T-helper 17 cell (primary cell): ENCODE data around the gene ZNF878. TPM values are rescaled to one million over a fixed set of nuclear protein-coding genes. Genes with fewer than 3 reads are reported as not detected.
"Not testable (repeated sequence)": the region's sequence is repeated elsewhere in the genome, so short reads cannot be mapped to it uniquely, and the experiment has no call there.

Source experiments
- ATAC-seq: fragments of 150-1000 bp; cut with Tn5 transposase; 2 replicates; pipeline ENCODE4 v1.10.0; 2021; ENCODE audit warnings: mild to moderate bottlenecking, moderate library complexity
- DNase-seq, 3 donors: peaks; one replicate each; pipeline versions ENCODE4 v3.0.0 to v3.0.0-alpha.2; 2020 to 2021
- H3K9me3 ChIP-seq: one replicate; pipeline ENCODE4 v1.7.0; 2013; ENCODE audit warnings: low read length, mild to moderate bottlenecking; ENCODE audit not compliant: control insufficient read depth, poor library complexity, severe bottlenecking
- H3K27ac Mint-ChIP-seq: one replicate; pipeline ENCODE4 v1.8.0; 2022; ENCODE audit warnings: mild to moderate bottlenecking, moderate library complexity, mixed read lengths
- H3K27me3 Mint-ChIP-seq: one replicate; pipeline ENCODE4 v1.8.0; 2022; ENCODE audit warnings: mixed read lengths
- H3K36me3 Mint-ChIP-seq: one replicate; pipeline ENCODE4 v1.8.0; 2022; ENCODE audit warnings: low read depth, mixed read lengths
- H3K4me1 Mint-ChIP-seq: one replicate; pipeline ENCODE4 v1.8.0; 2022; ENCODE audit warnings: mild to moderate bottlenecking, mixed read lengths
- H3K4me3 Mint-ChIP-seq: one replicate; pipeline ENCODE4 v1.8.0; 2022; ENCODE audit warnings: mild to moderate bottlenecking, moderate library complexity, mixed read lengths
- total RNA-seq, 4 donors: library from RNA in 2 of 4; stranded (reverse) in 2 of 4; gene quantifications; one replicate each; pipeline ENCODE4 v1.2.3 and lab custom pipeline; 2022 to 2026

The ZNF878 gene
- total RNA-seq (not detected), total RNA-seq (lab: John Stamatoyannopoulos, UW) (0 reads per million in 2 donors)

DNA sequence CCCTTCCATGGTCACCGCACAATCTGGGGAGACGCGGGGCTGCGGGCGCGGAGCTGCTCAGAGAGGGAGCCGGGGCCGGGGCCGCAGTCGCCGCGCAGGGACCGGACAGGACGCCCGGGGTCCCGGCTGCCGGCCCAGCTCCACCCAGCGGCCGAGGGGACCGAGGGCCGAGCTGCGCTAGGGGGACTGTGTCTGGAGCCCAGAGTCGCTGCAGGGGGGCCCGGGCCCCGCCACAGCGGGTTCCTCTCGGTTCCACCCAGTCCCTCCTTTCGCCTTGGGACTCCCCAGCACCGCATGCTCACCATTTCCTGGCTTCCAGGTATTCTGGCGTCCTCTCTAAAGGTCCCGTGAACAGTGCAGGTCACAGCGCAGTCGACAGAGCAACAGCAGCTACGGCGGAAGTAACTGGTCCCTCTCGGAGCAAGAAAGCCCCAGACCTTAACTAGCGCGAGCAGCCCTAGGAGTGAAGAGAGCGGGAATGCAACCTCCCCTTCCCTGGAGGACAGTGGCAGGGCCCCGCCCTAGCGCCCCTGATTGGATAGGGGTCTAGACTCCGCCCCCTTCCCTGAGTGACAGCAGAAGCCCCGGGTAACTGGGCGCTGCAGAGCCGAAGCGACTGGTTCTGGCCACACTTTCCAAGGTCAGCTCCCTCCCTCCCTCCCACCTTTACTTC lies at the start of gene ZNF878:
Gene ZNF878 (minus strand): TSS at position 465 of the 673 bp plus-strand sequence. CDS start 160 bp downstream, at position 305.
- Mint-ChIP-seq H3K4me3 (peak within 1 kb of the TSS; percentile 86), H3K27me3 (peaks cover 28% of the 10 kb centered on the region), H3K4me1 (peaks cover 13% of the 10 kb centered on the region), H3K36me3 (peaks cover 2% of the 10 kb centered on the region), H3K27ac (peak within 1 kb of the TSS; percentile 37)
- no peaks in the 10 kb centered on the region for H3K9me3 ChIP-seq
- DNase-seq = peak in 2 of 3 donors; percentile 5 to 11
- ATAC-seq = peak; percentile 84

GRCh38 chr19:12098040-12098439 lies 45.3 kb upstream of the ZNF878 start:
- Mint-ChIP-seq H3K4me1 (peaks cover 2% of the 10 kb centered on the region), H3K27ac (no peak overlapping the region), H3K27me3 (peaks cover 4% of the 10 kb centered on the region), H3K36me3 (peaks cover 2% of the 10 kb centered on the region), H3K4me3 (no peak overlapping the region)
- ATAC-seq = no peak
- no peaks in the 10 kb centered on the region for H3K9me3 ChIP-seq
- DNase-seq = no peak

DNA sequence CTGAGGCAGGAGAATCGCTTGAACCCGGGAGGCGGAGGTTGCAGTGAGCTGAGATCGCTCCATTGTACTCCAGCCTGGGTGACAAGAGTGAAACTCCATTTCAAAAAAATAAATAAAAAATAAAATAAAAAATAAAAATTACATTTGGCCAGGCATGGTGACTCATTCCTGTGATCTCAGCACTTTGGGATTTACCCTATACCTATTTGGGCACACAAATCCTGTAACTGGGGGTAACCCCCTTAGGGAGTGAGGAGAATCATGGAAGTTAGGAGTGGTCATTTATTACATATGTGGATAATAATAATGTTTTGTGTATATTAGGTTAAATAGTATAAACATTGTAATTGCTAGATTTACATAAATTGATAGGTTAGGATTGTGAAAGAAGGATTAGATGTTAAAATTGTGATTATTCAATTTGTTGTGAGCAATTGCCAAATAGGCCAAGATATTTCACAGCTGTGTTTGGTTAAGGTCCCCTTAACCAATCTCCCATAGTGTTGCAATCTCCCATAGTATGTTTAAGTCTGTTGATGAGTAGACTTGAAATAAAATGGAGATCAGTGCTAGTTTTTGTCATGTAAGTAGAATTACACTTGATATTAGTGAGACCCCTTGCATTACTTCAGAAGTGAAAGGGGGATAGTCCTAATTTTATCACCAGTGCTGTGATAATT lies 42.5 kb upstream of the ZNF878 start:
- H3K27ac Mint-ChIP-seq = no peak overlapping the region
- ATAC-seq = no peak
- no peaks in the 10 kb centered on the region for H3K9me3 ChIP-seq
- peaks cover 10% of the 10 kb centered on the region for H3K27me3 Mint-ChIP-seq
- no peak overlapping the region for H3K4me3 Mint-ChIP-seq
- H3K36me3 Mint-ChIP-seq = peaks cover 2% of the 10 kb centered on the region
- no peak for DNase-seq
- H3K4me1 Mint-ChIP-seq = peaks cover 4% of the 10 kb centered on the region

- ATAC-seq = no peak
- DNase-seq = no peak
- peaks cover 2% of the 10 kb centered on the region for H3K36me3 Mint-ChIP-seq
- H3K27me3 Mint-ChIP-seq = peaks cover 10% of the 10 kb centered on the region
- no peaks in the 10 kb centered on the region for H3K9me3 ChIP-seq
- no peak overlapping the region for H3K27ac Mint-ChIP-seq
- peaks cover 4% of the 10 kb centered on the region for H3K4me1 Mint-ChIP-seq
- H3K4me3 Mint-ChIP-seq = no peak overlapping the region
These were observed 41.0 kb upstream of the ZNF878 start for GRCh38 chr19:12093777-12094176.

GRCh38 chr19:12092956-12093355 lies 40.2 kb upstream of the ZNF878 start:
- Mint-ChIP-seq H3K27ac (no peak overlapping the region), H3K36me3 (peaks cover 2% of the 10 kb centered on the region), H3K4me3 (peak overlapping the region; percentile 75), H3K4me1 (peaks cover 4% of the 10 kb centered on the region), H3K27me3 (peaks cover 10% of the 10 kb centered on the region)
- ATAC-seq (no peak), DNase-seq (no peak)
- H3K9me3 ChIP-seq = no peaks in the 10 kb centered on the region

GRCh38 chr19:12092065-12092867 lies 39.5 kb upstream of the ZNF878 start:
- ATAC-seq (peak; percentile 72), DNase-seq (peak in 1 of 3 donors; percentile 12)
- H3K4me3 Mint-ChIP-seq = peak overlapping the region; percentile 75
- no peaks in the 10 kb centered on the region for H3K9me3 ChIP-seq
- H3K4me1 Mint-ChIP-seq = peaks cover 4% of the 10 kb centered on the region
- H3K27ac Mint-ChIP-seq = no peak overlapping the region
- peaks cover 10% of the 10 kb centered on the region for H3K27me3 Mint-ChIP-seq
- peaks cover 2% of the 10 kb centered on the region for H3K36me3 Mint-ChIP-seq

- peak; percentile 8 to 34 (median 25) for DNase-seq
- no peak overlapping the region for H3K4me3 Mint-ChIP-seq
- H3K9me3 ChIP-seq = no peaks in the 10 kb centered on the region
- no peak overlapping the region for H3K27ac Mint-ChIP-seq
- H3K36me3 Mint-ChIP-seq = no peaks in the 10 kb centered on the region
- peak; percentile 58 for ATAC-seq
- H3K4me1 Mint-ChIP-seq = peaks cover 4% of the 10 kb centered on the region
- peaks cover 9% of the 10 kb centered on the region for H3K27me3 Mint-ChIP-seq
These were observed 38.0 kb upstream of the ZNF878 start for GRCh38 chr19:12090807-12091206.

DNA sequence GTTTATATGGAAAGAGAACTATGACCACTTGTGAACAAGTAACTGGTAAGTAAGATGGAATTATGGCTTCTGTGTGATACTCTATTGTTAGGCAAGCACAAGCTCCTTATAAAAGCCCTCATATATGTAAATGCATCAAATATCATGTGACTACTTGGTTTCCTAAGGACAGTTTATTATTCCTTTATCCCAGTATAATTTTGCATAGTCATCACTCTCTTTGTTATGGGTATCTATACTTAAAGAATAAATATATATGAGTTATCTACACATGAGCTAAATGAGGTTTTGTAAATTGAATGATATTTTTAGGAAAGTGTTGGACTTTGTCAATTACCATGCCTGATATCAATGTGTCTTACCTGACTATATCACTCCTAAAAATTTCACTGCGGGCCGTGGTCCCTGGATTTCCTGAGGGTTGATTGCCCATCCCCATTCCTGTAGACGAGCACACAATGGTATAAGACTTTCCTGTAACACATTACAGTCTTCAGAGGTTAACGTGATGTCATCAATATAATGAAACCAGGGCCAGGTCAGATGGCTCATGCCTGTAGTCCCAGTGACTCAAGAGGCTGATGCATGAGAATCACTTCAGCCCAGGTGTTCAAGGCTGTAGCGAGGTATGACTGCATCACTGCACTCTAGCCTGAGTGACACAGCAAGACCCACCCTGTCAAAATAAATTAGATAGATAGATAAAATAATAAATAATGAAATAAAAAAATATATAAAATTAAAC lies 32.5 kb upstream of the ZNF878 start:
- Mint-ChIP-seq H3K36me3 (no peaks in the 10 kb centered on the region), H3K27me3 (no peaks in the 10 kb centered on the region), H3K27ac (no peak overlapping the region), H3K4me1 (no peaks in the 10 kb centered on the region), H3K4me3 (no peak overlapping the region)
- no peak for ATAC-seq
- peaks cover 4% of the 10 kb centered on the region for H3K9me3 ChIP-seq
- no peak for DNase-seq

- H3K9me3 ChIP-seq, ATAC-seq, H3K4me1 Mint-ChIP-seq, H3K27me3 Mint-ChIP-seq, H3K4me3 Mint-ChIP-seq, DNase-seq, H3K27ac Mint-ChIP-seq, H3K36me3 Mint-ChIP-seq: not testable (repeated sequence)
These were observed 30.6 kb upstream of the ZNF878 start for GRCh38 chr19:12083336-12083735.

- H3K9me3 ChIP-seq = peaks cover 34% of the 10 kb centered on the region
- ATAC-seq (no peak), DNase-seq (no peak)
- H3K4me3 Mint-ChIP-seq = no peak overlapping the region
- H3K36me3 Mint-ChIP-seq = no peaks in the 10 kb centered on the region
- no peaks in the 10 kb centered on the region for H3K27me3 Mint-ChIP-seq
- no peaks in the 10 kb centered on the region for H3K4me1 Mint-ChIP-seq
- H3K27ac Mint-ChIP-seq = no peak overlapping the region
These were observed 24.6 kb upstream of the ZNF878 start for GRCh38 chr19:12077375-12077774.

DNA sequence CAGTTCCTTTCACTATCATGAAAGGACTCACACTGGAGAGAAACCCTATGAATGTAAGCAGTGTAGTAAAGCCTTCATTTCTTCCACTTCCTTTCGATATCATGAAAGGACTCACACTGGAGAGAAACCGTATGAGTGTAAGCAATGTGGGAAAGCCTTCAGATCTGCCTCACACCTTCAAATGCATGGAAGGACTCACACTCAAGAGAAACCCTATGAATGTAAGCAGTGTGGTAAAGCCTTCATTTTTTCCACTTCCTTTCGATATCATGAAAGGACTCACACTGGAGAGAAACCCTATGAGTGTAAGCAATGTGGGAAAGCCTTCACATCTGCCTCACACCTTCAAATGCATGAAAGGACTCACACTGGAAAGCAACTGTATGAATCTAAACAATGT lies 23.6 kb upstream of the ZNF878 start:
- H3K9me3 ChIP-seq = peaks cover 38% of the 10 kb centered on the region

GRCh38 chr19:12075538-12076139 lies 22.9 kb upstream of the ZNF878 start:
- H3K27me3 Mint-ChIP-seq = no peaks in the 10 kb centered on the region
- H3K4me1 Mint-ChIP-seq = no peaks in the 10 kb centered on the region
- no peak overlapping the region for H3K27ac Mint-ChIP-seq

More for the DNA sequence above, 23.6 kb upstream of the ZNF878 start:
- not testable (repeated sequence) for H3K4me1 Mint-ChIP-seq, H3K27me3 Mint-ChIP-seq, H3K4me3 Mint-ChIP-seq, DNase-seq, H3K36me3 Mint-ChIP-seq, ATAC-seq, H3K27ac Mint-ChIP-seq

More at GRCh38 chr19:12075538-12076139, 22.9 kb upstream of the ZNF878 start:
- no peaks in the 10 kb centered on the region for H3K36me3 Mint-ChIP-seq
- H3K9me3 ChIP-seq = peaks cover 34% of the 10 kb centered on the region
- H3K4me3 Mint-ChIP-seq = no peak overlapping the region
- ATAC-seq (no peak), DNase-seq (no peak)
